Stimulated activated CD4-positive, alpha-beta T cell treated with anti-CD3 and anti-CD28 coated beads, TNF-alpha, amount 100 ng/mL, for 1 hour (primary cell): ENCODE measurements around the gene MICU1.
"Not testable (repeated sequence)": the region's sequence is repeated elsewhere in the genome, so short reads cannot be mapped to it uniquely, and the experiment has no call there.

Experiments
- DNase-seq, 3 donors: peaks; one replicate each; pipeline ENCODE4 v3.0.0-alpha.2; 2020; ENCODE audit warnings: low read depth in 3 of 3, low spot score in 1 of 3

MICU1 gene

DNA sequence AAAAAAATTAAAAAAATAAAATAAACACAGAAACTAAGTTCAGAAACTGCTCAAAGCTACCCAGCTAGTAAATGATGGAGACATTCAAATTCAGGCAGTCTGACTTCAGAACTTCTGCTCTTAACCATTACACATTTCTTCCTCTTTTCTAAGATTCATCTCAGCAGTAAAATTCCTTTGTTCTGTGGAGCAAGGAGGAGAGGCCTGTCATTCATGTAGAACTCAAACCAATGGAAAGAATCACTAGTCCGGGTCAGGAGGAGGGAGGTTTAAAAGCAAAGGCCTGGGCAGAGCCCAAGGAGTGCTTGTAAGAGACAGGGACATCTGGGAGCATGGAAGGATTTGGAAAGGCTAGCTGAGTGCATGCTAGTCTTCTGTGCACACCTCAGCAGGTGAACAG lies 233.3 kb downstream of the MICU1 start:
- no peak for DNase-seq

DNA sequence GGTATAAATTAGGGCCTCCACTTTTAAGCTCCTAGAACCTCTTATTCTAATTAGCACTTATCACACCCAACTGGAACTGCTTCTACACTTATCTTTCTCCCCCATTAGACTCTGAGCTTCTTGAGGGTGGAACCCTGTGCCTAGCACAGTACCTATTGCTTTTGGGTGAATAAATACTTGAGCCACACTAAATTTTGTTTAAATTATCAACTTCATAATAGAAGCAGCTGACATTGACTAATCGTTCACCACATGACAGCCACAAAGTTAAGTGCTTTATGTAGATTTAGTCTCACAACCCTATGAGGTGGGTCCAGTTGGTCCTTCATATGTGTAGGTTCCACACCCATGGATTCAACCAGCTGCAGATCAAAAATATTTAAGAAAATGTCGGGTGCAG lies 235.1 kb downstream of the MICU1 start:
- no peak for DNase-seq

DNA sequence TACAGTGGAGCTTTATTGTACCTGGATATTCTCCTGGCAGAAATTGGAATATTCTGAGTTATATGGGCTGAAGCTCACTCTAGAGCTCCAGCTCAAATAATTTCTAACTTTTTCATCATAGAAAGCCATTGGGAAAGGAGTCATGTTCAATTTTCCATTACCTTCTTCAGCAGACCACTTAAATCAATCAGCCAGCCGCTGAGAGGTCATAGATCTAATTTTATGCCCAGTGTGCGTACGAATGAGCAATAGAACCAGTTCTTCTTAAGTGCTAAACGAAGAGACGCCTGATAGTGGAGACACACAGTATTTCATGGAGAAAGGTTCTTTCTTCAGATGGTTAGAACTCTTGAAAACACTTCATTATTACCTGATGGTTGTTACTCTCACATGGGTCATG lies 236.2 kb downstream of the MICU1 start:
- no peak for DNase-seq

DNA sequence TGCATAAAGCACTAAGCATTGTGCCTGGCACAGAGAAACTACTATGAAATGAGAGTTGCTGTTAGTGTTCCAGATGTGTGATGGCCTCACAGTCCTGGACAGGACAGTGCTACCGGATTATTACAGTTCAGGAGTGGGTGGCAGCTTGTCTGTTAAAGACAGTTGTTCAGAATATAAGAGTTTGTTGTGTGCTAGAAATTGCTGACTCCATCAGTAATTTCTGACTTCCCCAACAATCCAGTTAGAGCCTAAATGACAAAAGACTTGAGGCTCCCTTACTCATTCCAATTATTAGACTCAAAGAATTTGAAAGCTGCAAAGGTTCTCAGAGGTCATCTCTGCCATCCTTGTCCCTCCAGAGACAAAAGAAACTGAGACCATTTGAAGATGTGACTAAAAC lies 236.9 kb downstream of the MICU1 start:
- DNase-seq, result no peak

DNA sequence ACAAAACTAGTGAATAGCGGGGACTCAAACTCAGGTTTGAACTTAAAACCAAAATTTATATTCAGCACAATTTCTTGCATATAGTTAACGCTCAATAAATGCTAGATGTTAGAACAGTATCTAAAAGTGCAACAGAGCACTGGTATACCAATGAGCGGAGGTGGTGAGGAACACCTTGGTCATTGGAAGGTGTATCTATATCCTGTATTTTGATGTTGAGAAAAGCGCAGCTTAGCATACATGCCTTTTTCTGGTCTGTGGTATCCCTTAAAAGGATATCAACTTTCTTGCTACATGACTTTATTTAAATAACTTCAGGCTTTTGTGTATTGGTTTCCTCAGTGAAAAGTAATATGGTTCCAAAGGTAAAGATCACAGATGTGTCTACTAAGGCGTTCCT lies 237.8 kb downstream of the MICU1 start:
- no peak for DNase-seq

DNA sequence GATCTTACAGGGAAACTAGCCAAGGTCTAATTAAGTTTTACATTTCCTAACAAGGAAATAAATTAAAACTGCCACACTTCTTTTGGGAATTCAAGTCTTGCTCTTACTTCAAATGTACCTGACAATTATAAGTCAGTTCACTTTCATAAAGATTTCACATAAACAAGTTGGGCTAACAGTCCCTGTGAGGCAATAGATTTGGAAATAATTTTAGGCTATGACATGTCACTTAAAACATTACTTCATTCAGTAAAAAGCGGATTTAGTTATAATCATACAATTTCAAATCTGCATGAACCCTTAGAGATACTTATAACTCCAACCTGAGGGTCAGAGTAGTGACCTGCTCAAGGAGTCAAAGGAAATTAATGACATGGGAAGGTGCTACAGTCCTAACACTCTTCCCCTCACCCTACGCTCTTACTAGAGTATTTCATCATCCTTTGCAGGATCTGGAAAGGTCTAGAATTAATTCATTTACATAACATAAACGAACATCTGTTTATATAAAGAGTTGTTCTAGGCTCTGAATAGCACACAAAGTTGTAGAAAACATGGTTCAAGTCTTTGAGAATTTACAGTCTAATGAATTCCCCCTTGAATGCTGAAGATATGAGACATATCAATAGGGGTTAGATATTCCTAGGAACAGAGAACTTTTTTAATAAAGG lies 238.8 kb downstream of the MICU1 start:
- no peak for DNase-seq

DNA sequence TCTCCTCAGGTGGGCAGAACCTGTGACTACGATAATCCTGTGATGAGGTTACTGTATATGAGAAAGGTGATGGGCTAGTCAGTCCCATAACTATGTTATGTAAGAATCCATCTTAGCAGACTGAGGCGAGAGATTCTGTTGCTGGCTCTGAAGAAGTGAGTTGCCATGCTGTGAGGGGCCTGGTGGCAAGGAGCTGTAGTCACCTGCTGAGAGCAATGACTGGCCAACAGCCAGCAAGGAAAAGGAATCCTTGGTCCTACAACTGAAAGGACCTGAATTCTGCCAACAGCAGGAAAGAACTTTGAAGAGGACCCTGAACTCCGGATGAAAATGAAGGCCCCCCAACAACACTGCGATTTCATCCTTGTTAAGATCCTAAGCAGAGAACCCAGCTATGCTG lies 240.2 kb downstream of the MICU1 start:
- no peak for DNase-seq

DNA sequence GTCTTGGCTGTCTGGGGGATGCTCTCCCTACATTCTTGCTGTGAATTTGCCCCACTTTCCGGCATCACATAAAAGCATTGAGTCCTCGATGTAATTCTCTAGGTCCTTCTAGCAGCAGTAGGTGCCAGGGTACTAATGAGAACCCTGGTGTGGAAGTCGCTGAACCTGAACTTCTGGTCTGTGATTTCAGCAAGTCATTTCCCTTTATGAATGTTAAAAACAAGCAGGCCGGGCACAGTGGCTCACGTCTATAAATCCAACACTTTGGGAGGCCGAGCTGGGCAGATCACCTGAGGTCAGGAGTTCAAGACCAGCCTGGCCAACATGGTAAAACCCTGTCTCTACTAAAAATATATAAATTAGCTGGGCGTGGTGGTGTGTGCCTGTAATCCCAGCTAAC lies 240.9 kb downstream of the MICU1 start:
- not testable (repeated sequence) for DNase-seq

DNA sequence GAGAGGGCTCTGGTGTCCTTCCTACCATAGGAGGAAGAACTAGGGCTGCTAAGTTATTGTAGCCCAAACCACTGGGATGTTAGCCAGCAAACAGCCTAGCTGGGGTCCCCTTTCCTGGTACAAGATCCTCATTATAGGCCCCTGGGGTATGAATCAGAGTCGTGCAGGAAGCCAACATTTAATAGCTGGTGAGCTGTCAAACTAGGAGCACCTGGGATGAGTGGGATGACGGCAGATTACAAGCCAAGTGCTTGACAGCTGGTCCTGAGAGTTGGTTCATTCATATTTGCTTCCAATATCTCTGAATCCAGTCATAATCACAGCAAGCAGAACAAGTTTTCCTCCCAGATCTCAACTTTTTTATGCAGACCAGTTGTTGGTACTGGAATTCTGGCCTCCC lies 246.1 kb downstream of the MICU1 start:
- no peak for DNase-seq

DNA sequence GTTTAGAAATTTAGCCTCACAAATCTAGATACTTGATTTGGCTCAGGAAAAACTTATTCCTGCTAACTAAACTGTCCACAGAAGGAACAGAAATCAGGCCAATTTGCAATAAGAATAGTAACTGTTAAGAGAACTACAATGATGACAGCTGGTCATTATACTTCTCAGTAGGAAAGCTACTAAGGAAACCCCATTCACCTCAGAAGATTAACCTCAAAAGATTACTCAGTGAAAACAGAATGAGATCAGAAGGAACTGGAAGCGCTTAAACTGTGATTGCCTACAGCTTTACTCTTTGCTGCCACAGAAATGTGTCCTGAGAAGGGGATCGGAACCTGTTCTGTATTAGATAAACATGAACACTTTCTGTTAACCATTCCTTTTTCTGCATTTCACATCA lies 246.8 kb downstream of the MICU1 start:
- DNase-seq, result no peak

DNA sequence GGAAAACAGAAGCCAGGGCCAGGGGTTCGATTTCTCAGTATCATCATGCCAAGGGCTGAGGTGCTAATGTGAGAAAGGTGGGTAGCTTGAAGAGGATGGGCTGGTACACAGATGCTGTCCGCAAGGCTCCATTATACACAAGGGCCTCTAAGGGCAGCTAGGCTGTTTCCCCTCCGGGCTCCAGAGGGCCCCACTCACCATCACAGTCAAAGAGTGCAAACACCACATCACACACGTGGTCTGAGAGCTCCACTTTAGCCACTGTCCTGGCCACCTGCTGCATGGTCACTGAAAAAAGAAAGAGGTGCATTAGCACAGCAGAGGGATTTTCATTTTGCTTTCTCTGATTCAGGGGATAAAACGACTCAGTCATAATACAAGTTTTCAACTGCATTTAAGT lies 250.3 kb downstream of the MICU1 start:
- no peak for DNase-seq

DNA sequence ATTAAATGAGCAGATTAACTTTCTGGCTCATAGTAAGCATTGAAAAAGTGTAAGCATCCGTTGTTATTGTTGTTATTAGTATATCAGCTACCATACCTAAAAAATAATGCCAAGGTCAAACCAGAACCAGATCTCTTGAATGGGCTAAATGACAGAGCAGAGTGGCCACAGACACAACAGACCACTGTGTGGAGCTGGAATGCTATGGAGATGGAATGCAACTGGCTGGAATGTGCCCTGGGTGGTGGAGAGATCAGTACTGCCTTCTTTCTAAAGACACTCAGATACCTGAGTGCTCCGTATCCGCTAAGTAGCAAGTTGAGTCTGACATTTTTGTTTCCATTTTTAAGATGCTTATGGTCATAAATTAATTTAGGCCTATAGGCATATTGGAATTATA lies 250.7 kb downstream of the MICU1 start:
- DNase-seq, result no peak

DNA sequence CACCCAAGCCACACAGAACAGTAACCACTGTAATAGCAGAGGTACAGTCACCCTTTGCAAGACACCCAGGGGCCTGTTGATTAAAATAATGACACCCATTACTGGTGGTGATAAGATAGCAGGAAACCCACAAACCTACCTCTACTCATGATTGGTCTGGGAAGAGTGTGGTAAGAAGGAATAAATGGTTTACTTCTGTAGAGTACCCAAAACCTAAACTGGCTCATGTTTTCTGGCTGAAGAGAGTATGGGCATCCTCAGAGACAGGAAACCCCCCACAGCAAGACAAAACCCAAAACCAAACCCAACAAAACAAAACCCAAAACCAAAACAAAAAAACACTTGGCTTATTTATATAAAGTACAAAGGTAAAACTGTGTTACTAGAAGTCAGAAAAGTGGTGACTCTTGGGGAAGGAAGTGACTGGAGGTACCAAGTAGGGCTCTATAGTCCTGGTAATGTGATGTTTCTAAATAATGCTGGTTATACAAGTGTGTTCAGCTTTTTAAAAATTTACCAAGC lies 255.6 kb downstream of the MICU1 start:
- no peak for DNase-seq

DNA sequence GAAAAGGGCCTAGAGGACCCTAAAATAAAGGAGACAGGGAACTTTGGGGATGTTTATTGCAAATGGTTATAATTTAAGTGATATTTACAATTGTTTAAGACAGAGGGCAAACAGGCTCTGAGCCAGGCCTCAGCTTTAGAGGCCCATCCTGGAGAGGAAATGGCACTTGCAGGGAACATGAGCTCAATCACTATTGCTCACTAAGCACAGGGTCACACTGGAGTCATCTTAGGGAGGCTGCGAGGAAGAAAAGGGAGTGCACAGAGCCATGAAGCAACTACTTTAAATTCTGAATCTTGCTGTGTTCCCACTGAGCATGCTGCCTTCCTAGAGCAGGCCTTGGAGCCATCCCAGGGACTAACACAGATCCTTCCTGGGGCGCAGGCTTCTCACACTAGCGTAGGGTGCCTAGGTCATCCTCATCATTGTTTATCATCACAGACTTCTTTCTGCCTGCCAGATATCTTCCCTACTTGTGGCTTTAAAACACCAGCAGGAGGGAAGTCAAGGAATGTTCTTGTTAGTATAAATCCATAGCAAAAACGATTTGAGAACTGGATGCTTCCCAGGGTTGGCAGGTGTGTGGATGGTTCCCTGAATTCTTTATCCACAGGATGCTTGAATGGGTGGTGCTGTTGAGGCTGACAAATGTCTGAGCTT lies 258.4 kb downstream of the MICU1 start:
- no peak for DNase-seq

DNA sequence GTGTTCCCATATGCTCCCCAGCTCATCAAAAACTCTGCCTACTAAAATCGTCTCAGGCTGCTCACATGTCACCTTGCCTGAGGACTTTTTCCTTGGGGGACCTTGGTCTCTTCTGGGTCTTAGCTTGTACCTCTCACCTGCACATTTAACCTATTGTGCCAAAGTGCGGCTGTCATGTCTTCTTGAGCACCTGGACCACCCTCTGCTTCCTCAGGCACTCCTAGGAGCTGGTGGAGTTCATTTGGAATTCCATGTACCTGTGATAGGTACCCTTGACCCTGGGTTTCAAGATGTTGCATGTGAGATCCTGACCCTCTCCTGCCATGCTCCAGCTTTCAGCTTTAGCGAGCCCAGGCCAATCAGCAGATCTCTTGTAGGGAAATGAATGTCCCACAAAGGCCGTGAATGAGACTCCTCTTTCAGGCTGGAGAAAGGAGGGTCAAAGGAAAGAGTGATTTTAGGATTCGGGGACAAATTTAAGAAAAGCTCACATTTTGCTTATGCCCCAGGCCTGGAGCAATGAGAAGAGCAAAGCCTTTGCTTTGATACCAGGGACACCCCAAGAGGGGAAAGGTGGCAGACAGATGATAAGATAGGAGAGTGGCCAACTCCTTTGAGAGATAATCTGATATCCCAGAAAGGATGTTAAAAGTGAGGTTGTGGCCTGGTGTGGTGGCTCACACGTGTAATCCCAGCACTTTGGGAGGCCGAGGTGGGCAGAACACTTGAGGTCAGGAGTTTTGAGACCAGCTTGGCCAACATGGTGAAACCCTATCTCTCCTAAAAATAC lies 260.6 kb downstream of the MICU1 start:
- no peak for DNase-seq

DNA sequence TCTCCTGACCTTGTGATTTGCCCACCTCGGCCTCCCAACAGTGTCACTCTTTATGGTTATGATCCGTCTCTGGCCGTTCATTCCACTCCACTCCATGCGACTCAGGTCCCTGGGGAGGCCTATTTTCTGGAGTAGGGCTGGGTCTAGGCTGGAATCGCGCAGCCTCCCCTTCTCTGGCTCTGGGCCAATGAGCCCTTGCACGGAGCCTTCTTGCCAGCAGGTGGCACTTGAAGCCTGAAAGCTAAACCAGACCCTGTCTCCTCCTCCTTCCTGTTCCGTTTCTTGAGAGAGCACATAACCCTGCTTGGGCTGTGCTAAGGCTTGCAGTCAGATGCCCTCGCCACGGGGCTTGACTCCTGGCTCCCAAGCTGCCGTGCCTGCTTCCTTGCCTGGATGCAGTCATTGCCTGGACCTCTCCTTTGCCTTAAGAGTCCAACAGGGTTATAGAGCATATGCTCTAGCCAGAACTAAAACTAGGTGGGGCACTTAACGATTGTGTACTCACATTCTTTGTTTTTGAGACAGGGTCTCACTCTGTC lies 261.6 kb downstream of the MICU1 start:
- peak; percentile 66 to 71 (median 69) for DNase-seq

DNA sequence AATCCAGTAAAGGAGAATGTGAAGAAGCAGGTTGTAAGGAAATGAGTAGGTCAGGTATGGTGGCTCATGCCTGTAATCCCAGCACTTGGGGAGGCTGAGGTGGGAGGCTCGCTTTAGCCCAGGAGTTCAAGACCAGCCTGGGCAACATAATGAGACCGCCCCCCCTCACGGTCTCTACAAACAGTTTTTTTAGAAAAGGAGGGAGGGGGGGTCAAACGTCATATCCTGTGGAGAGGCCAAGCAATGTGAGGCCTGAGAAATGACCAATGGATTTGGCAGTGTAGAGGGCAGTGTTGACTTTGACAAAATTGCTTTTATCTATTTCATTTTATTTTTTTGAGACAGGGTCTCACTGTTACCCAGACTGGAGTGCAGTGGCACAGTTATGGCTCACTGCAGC lies 268.9 kb downstream of the MICU1 start:
- no peak for DNase-seq

DNA sequence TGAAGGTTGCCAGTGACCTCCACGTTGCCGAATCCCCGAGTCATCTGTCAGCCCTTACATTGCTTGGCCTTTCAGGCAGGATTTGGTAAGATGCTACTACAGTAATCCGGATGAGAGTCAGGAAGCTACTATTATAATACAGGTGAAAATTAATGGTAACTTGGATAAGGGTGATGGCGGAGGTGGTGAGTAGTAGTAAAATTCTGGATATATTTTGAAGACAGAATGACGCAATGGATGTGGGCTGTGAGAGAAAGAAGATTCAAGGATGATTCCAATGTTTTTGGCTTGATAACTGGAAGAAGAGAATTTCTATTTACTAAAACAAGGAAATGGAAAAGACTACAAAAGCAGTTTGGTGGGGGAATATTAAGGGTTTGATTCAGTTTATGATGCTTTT lies 269.8 kb downstream of the MICU1 start:
- DNase-seq, result no peak

DNA sequence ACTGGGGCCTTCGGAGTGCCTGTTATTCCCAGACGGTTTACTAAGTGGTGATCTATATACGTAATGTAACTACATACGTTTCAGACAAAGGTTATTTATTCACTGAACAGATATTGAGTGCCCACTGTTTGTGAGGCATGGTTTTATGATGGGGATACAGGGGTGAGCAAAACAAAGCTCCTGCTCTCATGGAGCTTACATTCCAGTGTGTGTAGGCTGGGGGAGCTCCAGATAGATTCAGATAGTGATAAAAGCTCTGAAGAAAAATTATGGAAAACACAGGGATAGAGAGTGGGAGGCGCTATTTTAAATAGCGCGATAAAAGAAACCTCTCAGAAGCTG lies 270.7 kb downstream of the MICU1 start:
- DNase-seq, result no peak

DNA sequence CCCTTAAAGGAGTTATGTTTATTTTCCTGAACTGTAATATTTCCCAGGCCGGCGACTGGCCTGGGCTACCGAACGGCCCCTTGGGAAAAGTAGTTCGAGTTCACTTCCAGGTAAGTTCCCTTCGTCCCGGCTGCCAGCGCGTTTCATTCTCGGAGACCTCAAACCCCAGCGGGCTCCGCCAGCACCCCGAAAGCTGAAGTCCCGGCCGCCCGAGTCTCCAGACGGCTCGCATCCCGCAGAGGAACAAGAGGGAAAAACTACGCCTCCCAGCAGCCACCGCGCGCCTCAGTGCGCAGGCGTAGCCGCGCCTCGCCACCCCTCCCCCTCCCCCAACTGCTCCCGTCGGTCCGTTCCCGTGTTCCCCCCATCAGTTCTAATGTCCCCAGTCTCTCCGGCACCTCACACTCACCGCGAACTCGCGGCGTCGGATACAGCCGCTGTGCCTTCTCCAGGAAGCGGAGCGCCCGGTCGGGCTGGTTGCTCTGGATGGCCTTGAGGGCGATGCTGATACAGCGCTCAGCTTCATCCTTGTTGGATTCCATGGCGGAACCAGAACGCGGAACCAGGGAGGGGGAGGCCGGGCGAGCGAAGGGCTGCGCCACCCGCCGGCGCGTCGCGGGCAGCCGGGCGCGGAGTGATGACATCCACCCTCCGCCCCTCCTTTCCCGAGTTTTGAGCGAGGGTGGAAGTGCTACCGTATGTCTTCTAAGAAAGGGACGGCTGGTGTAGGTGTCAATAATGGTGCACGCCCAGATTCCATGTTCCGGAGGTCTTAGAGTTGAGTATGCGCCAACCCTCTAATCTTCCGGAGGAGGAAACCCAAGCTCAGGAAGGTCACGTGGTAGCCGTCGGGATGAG lies 271.3 kb downstream of the MICU1 start, which contains the start of gene DNAJB12:
TSS of gene DNAJB12 (minus strand) at position 564 of the 858 bp plus-strand sequence. CDS start at position 542, 22 bp downstream.
- peak; percentile 68 to 82 (median 71) for DNase-seq

DNA sequence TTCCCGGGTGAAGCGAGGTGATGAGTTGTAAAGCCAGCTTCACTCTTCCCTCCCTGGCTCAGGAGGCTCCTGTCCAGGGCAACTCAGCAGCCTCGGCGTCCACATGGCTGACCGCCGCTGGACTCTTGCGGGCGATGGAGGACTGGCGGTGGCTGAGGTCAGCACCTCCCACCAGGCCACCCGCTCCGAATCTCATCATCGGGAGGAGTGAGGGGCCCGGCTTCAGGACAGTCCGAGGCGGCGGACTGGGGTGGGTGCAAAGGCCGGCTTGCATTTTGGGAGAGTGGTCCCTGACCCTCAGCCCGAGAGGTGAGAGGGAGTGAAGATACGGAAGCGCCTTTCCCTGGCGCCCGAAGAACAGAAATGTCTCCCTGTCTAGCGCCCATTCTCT lies 271.9 kb downstream of the MICU1 start:
- DNase-seq, result no peak
